ENCODE measurements around the gene FERMT3. TPM values are rescaled to one million over a fixed set of nuclear protein-coding genes. Genes with fewer than 3 reads are reported as not detected.

FERMT3 gene
- total and polyA plus RNA-seq, 2 of the 8 experiments (the other 6 are each of a cell fraction or from before 2014, with no cell fraction given) = 1.4 to 3.7 TPM

GRCh38 chr11:64263947-64264317 is 57.4 kb downstream of the FERMT3 start:
- Histone ChIP-seq H2BK20ac (ENCODE audit: low read length) (no peak overlapping the region), H2BK5ac (ENCODE audit: low read depth, low read length) (no peak overlapping the region), H3K4ac (replicated peaks; ENCODE audit: insufficient read length, low read depth, low read length) (no peak overlapping the region), H3K56ac (replicated peaks; ENCODE audit: insufficient read length, low read depth, low read length) (peak overlapping the region; percentile 46), H3K18ac (ENCODE audit: extremely low read depth, low read length) (no peak overlapping the region), H4K8ac (ENCODE audit: extremely low read depth, insufficient read depth, low read length) (peak overlapping the region; percentile 71; the same call in 1 of the 2 replicates), H3K23me2 (ENCODE audit: low read depth, low read length) (no peaks in the 10 kb centered on the region), H3K9me3 (ENCODE audit: insufficient read depth in 2 of 2, low read depth in 1 of 2, low read length in 1 of 2) (no peaks in the 10 kb centered on the region), H3K4me1 (replicated peaks in 1 of 4; ENCODE audit: control insufficient read depth in 3 of 4, insufficient read depth in 4 of 4, low read length in 3 of 4) (peaks cover 0 to 10% (median 4%) of the 10 kb centered on the region in 4 experiments; a peak in 5 of 7 replicates), H3K27me3 (replicated peaks in 1 of 4; ENCODE audit: control insufficient read depth in 3 of 4, extremely low read depth in 1 of 4, insufficient read depth in 3 of 4, low read length in 3 of 4) (no peaks in the 10 kb centered on the region), H4K20me1 (replicated peaks in 1 of 2; ENCODE audit: control insufficient read depth in 1 of 2, insufficient read depth in 2 of 2, low read length in 2 of 2) (peaks cover 4 to 15% of the 10 kb centered on the region in 2 experiments), H3K4me2 (ENCODE audit: insufficient read depth in 1 of 2, low read depth in 2 of 2, low read length in 2 of 2) (no peak overlapping the region), H4K91ac (replicated peaks; ENCODE audit: insufficient read length, low read length) (no peak overlapping the region), H2AK5ac (ENCODE audit: low read depth, low read length) (no peak overlapping the region), H4K5ac (ENCODE audit: insufficient read length, low read depth, low read length) (no peak overlapping the region), H2BK15ac (ENCODE audit: low read length) (no peak overlapping the region), H3K79me2 (ENCODE audit: control insufficient read depth in 1 of 2, insufficient read depth in 2 of 2, low read length in 2 of 2) (no peaks in the 10 kb centered on the region), H2BK12ac (ENCODE audit: low read depth, low read length) (no peak overlapping the region), H3K79me1 (ENCODE audit: low read depth, low read length) (no peaks in the 10 kb centered on the region), H3K23ac (ENCODE audit: insufficient read length) (no peak overlapping the region), H3K36me3 (ENCODE audit: control insufficient read depth in 2 of 4, insufficient read depth in 4 of 4, low read length in 3 of 4) (peaks cover 20 to 71% (median 35%) of the 10 kb centered on the region in 4 experiments), H2BK120ac (replicated peaks; ENCODE audit: low read depth, low read length) (no peak overlapping the region), H3K14ac (ENCODE audit: insufficient read length) (no peak overlapping the region), H2AFZ (ENCODE audit: low read length) (no peak overlapping the region), H3K4me3 (ENCODE audit: extremely low read depth in 1 of 4, insufficient read depth in 2 of 4, low read depth in 3 of 4, low read length in 4 of 4) (no peak overlapping the region), H3K27ac (ENCODE audit: low read depth, low read length) (no peak overlapping the region), H3K9ac (replicated peaks in 1 of 4; ENCODE audit: extremely low read depth in 1 of 4, low read depth in 3 of 4, low read length in 3 of 4) (no peak overlapping the region)
- WGBS, 2 experiments (ENCODE audit: extremely low coverage in 1 of 2, insufficient coverage in 1 of 2, insufficient read length in 1 of 2, insufficient replicate concordance in 2 of 2, low coverage in 1 of 2, low lambda C conversion rate in 2 of 2, missing lambda C conversion rate in 1 of 2) = 89% methylated on average over 8 of the region's 8 CpGs; no CpG with 5 or more reads in 1 of the 2 experiments
- POLR2A ChIA-PET (ENCODE audit: partially characterized antibody) = interaction anchor here (0.6 to 11.9 kb wide), 5 partner anchors 7 to 59 kb away, joined by 3 to 352 read pairs (median 4); partner anchors contain the start of genes FKBP2, PLCB3 and PPP1R14B
- no peak for FAIRE-seq
- DNase-seq (ENCODE audit: low read depth in 1 of 2, low spot score in 2 of 2) = no peak
- CTCF ChIA-PET (ENCODE audit: partially characterized antibody) = interaction anchor here (0.5 to 8.5 kb wide), 10 partner anchors 8 to 706 kb away, joined by 3 to 102 read pairs (median 6); partner anchors contain the start of genes CATSPERZ, PLCB3 and PPP1R14B
- TF ChIP-seq SUZ12 (IDR thresholded peaks at IDR 0.05; ENCODE audit: low read length) (no peak), YY1 (IDR thresholded peaks at IDR 0.05; ENCODE audit: low read depth, low read length) (no peak), EGR1 (IDR thresholded peaks at IDR 0.05; ENCODE audit: borderline replicate concordance, low read depth, low read length) (no peak), ASH2L (IDR thresholded peaks at IDR 0.05; ENCODE audit: low read length) (no peak), SIX5 (IDR thresholded peaks at IDR 0.05; ENCODE audit: low read depth, low read length) (no peak), CTCF (IDR thresholded peaks at IDR 0.05; ENCODE audit: control extremely low read depth in 1 of 3, insufficient read depth in 1 of 3, low read depth in 1 of 3, low read length in 3 of 3) (no peak), NANOG (IDR thresholded peaks at IDR 0.05; ENCODE audit: insufficient read depth, low read depth, low read length, poor library complexity, severe bottlenecking) (no peak), SRF (IDR thresholded peaks at IDR 0.05; ENCODE audit: low read depth, low read length) (no peak), HDAC2 (IDR thresholded peaks at IDR 0.05; ENCODE audit: borderline replicate concordance in 1 of 2, low read depth in 2 of 2, low read length in 2 of 2) (no peak), CREB1 (IDR thresholded peaks at IDR 0.05) (no peak), EZH2 (IDR thresholded peaks at IDR 0.05; ENCODE audit: low read depth, low read length, severe bottlenecking) (no peak), POU5F1 (IDR thresholded peaks at IDR 0.05; ENCODE audit: low read depth, low read length) (no peak)

All from H1 (cell line).